ENCODE measurements around the gene OPN5. TPM values are rescaled to one million over a fixed set of nuclear protein-coding genes. Genes with fewer than 3 reads are reported as not detected.

Gene OPN5
- total RNA-seq, 1 donor from 2014 or later, result not detected

- intact Hi-C loops (cut with micrococcal nuclease), result no loop called here
- Histone ChIP-seq H3K4me3 (no peak overlapping the region), H3K27me3 (ENCODE audit: low read depth) (no peaks in the 10 kb centered on the region), H3K36me3 (no peaks in the 10 kb centered on the region), H3K4me1 (no peaks in the 10 kb centered on the region), H3K27ac (replicated peaks) (no peak overlapping the region), H3K9me3 (replicated peaks) (no peaks in the 10 kb centered on the region)
- TF ChIP-seq, protein P1, sequence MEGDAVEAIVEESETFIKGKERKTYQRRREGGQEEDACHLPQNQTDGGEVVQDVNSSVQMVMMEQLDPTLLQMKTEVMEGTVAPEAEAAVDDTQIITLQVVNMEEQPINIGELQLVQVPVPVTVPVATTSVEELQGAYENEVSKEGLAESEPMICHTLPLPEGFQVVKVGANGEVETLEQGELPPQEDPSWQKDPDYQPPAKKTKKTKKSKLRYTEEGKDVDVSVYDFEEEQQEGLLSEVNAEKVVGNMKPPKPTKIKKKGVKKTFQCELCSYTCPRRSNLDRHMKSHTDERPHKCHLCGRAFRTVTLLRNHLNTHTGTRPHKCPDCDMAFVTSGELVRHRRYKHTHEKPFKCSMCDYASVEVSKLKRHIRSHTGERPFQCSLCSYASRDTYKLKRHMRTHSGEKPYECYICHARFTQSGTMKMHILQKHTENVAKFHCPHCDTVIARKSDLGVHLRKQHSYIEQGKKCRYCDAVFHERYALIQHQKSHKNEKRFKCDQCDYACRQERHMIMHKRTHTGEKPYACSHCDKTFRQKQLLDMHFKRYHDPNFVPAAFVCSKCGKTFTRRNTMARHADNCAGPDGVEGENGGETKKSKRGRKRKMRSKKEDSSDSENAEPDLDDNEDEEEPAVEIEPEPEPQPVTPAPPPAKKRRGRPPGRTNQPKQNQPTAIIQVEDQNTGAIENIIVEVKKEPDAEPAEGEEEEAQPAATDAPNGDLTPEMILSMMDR (IDR thresholded peaks at IDR 0.05; ENCODE audit: borderline replicate concordance), result no peak
- DNase-seq, result no peak
Measured at GRCh38 chr6:47759364-47759763, 22.5 kb upstream of the OPN5 start.

GRCh38 chr6:47762502-47762901 lies 19.3 kb upstream of the OPN5 start:
- DNase-seq, result no peak
- Histone ChIP-seq H3K9me3 (replicated peaks) (peaks cover 9% of the 10 kb centered on the region), H3K27me3 (ENCODE audit: low read depth) (no peaks in the 10 kb centered on the region), H3K27ac (replicated peaks) (no peak overlapping the region), H3K36me3 (no peaks in the 10 kb centered on the region), H3K4me1 (no peaks in the 10 kb centered on the region), H3K4me3 (no peak overlapping the region)
- intact Hi-C loops (cut with micrococcal nuclease), result no loop called here
- TF ChIP-seq, protein P1 (IDR thresholded peaks at IDR 0.05; ENCODE audit: borderline replicate concordance), result no peak

- H3K9me3 ChIP-seq (replicated peaks), result peaks cover 9% of the 10 kb centered on the region
- H3K4me1 ChIP-seq, result no peaks in the 10 kb centered on the region
- H3K4me3 ChIP-seq, result no peak overlapping the region
- no peaks in the 10 kb centered on the region for H3K36me3 ChIP-seq
- intact Hi-C loops (cut with micrococcal nuclease), result no loop called here
- no peak for DNase-seq
- H3K27me3 ChIP-seq (ENCODE audit: low read depth), result no peaks in the 10 kb centered on the region
- H3K27ac ChIP-seq (replicated peaks), result no peak overlapping the region
- TF ChIP-seq, protein P1 (IDR thresholded peaks at IDR 0.05; ENCODE audit: borderline replicate concordance), result no peak
Measured at GRCh38 chr6:47766445-47766844, 15.4 kb upstream of the OPN5 start.

DNA sequence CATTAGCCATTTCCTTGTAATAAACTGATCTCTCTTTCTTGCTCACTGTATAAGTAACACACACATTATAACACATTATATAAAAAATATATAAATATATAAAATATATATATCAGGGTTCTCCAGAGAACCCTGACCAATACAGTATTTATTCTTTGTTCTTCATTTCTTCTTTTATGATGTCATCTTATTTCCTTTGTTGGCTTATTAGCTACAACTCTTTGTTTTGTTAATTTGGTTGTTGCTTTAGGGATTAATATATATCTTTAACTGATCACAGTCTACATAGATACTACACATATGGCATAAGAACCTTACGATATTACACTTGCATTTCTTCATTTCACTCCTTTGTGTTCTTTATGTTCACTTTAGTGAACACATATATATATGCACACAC lies 14.7 kb upstream of the OPN5 start:
- Histone ChIP-seq H3K4me3 (no peak overlapping the region), H3K27ac (replicated peaks) (no peak overlapping the region), H3K27me3 (ENCODE audit: low read depth) (no peaks in the 10 kb centered on the region), H3K4me1 (no peaks in the 10 kb centered on the region), H3K36me3 (no peaks in the 10 kb centered on the region), H3K9me3 (replicated peaks) (peaks cover 9% of the 10 kb centered on the region)
- no peak for DNase-seq
- intact Hi-C loops (cut with micrococcal nuclease), result no loop called here
- TF ChIP-seq, protein P1 (IDR thresholded peaks at IDR 0.05; ENCODE audit: borderline replicate concordance), result no peak

DNA sequence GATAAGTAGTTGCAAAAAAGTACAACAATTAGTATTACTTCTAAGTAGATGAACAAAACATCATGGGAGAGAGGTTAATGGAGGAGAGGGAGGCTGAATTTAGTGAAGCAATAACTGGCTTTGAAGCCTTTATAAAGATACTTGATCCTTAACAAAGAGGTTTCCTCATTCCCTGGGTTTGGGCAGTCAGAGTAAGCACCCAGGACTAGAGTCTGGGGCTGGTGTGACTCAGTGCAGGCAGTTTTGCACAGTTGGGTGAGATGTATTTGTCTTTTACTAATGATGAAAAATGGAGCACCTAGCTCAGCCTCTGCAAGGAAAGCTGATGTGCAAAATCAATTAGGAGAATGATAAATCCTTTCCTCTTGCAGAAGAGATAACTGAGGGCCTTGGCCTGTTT lies 11.8 kb upstream of the OPN5 start:
- TF ChIP-seq, protein P1 (IDR thresholded peaks at IDR 0.05; ENCODE audit: borderline replicate concordance), result no peak
- Histone ChIP-seq H3K4me1 (no peaks in the 10 kb centered on the region), H3K36me3 (no peaks in the 10 kb centered on the region), H3K4me3 (no peak overlapping the region), H3K9me3 (replicated peaks) (peaks cover 9% of the 10 kb centered on the region), H3K27me3 (ENCODE audit: low read depth) (no peaks in the 10 kb centered on the region), H3K27ac (replicated peaks) (no peak overlapping the region)
- intact Hi-C loops (cut with micrococcal nuclease), result no loop called here
- no peak for DNase-seq

DNA sequence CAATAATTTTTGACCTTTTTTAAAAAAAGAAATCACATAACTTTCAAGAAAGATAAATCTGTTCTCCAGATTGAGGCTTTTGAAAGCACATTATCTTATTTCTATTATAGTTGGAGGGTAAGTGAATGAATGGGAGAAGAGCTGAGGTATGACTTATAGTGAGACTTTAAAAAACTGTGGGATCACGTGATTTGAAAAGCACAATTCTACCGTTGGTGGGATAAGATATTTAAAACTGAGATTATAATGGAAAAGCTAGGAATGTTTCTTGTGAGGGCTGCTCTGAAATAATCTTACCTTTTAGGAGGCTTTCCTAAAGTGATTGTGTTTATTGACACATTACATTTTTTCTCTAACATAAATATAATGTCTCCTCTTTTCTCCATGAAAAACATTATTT lies 9.5 kb upstream of the OPN5 start:
- DNase-seq, result no peak
- no peaks in the 10 kb centered on the region for H3K36me3 ChIP-seq
- H3K9me3 ChIP-seq (replicated peaks), result no peaks in the 10 kb centered on the region
- H3K27me3 ChIP-seq (ENCODE audit: low read depth), result no peaks in the 10 kb centered on the region
- H3K4me3 ChIP-seq, result no peak overlapping the region
- intact Hi-C loops (cut with micrococcal nuclease), result no loop called here
- no peak overlapping the region for H3K27ac ChIP-seq (replicated peaks)
- H3K4me1 ChIP-seq, result no peaks in the 10 kb centered on the region
- TF ChIP-seq, protein P1 (IDR thresholded peaks at IDR 0.05; ENCODE audit: borderline replicate concordance), result no peak
